K562 (cell line): ENCODE results near the gene KRT1. TPM values are rescaled to one million over a fixed set of nuclear protein-coding genes. Genes with fewer than 3 reads are reported as not detected.

Experiments
- ATAC-seq: fragments of 200-7000 bp; cut with Tn5 transposase; 3 replicates; pipeline ENCODE4 v1.9.1; 2020; ENCODE audit warnings: moderate library complexity
- BruUV-seq: library from RNA; stranded (reverse); fragments of 400-500 nt; replicated peaks from 2 replicates; lab custom pipeline; 2021; lab: Mats Ljungman, UMichigan
- CTCF ChIA-PET: fragments of 300-600 bp; formaldehyde crosslinking; extraction: SDS; loops from one replicate; lab custom pipeline; 2021; ENCODE audit warnings: low intra/inter-chr PET ratio; lab: Yijun Ruan, JAX
- POLR2A ChIA-PET: fragments of 300-600, 350-650 bp; sonication (Branson Sonifier 250); formaldehyde crosslinking; extraction: SDS; loops from one replicate; lab custom pipeline; 2021; ENCODE audit warnings: antibody characterized with exemption, inconsistent platforms; lab: Yijun Ruan, JAX
- DNase-seq, 4 experiments: peaks; one replicate each; pipeline versions ENCODE4 v3.0.0 to v3.0.0-alpha.2; 2011 to 2018; ENCODE audit warnings: low spot score in 3 of 4, mixed read lengths in 3 of 4; ENCODE audit errors: extremely low read depth in 1 of 4
- FAIRE-seq: peaks from 2 replicates; lab custom pipeline; 2011; peaks lifted over from hg19 to GRCh38; lab: Jason Lieb, UNC
- H2AFZ ChIP-seq: 2 replicates; pipeline ENCODE4 v1.6.0; 2011; ENCODE audit warnings: low read depth, low read length, control low read depth, inconsistent platforms
- H3K27ac ChIP-seq: fragments of 200-600 bp; 3 replicates; pipeline ENCODE4 v1.8.0; 2011; ENCODE audit warnings: low read depth, mild to moderate bottlenecking, control low read depth, inconsistent platforms, low read length, moderate library complexity, mixed read lengths; ENCODE audit errors: extremely low read depth
- H3K27me3 ChIP-seq, 2 experiments: fragments of 300-600 bp in 1 of 2; 2 replicates in 1 of 2; 3 replicates in 1 of 2; pipeline versions ENCODE4 v1.6.0 to v1.8.0; 2011; ENCODE audit warnings: inconsistent platforms in 2 of 2, low read length in 2 of 2, mild to moderate bottlenecking in 1 of 2, mixed read lengths in 1 of 2, moderate library complexity in 1 of 2; ENCODE audit not compliant: control insufficient read depth in 2 of 2, insufficient read depth in 2 of 2
- H3K36me3 ChIP-seq: fragments of 300-600 bp; 3 replicates; pipeline ENCODE4 v1.8.0; 2011; ENCODE audit warnings: mild to moderate bottlenecking, low read length, inconsistent platforms; ENCODE audit not compliant: control insufficient read depth, insufficient read depth
- H3K4me1 ChIP-seq, 2 experiments: fragments of 200-600 bp in 1 of 2; replicated peaks in 1 of 2; 2 replicates in 1 of 2; 3 replicates in 1 of 2; pipeline versions ENCODE4 v1.5.1 to v1.8.0; 2011; ENCODE audit warnings: inconsistent platforms in 2 of 2, low read length in 2 of 2, mild to moderate bottlenecking in 1 of 2, mixed read lengths in 1 of 2, moderate library complexity in 1 of 2; ENCODE audit not compliant: control insufficient read depth in 2 of 2, insufficient read depth in 2 of 2
- H3K4me2 ChIP-seq: 2 replicates; pipeline ENCODE4 v1.6.1; 2011; ENCODE audit warnings: low read length, control low read depth, inconsistent platforms, mixed read lengths; ENCODE audit not compliant: insufficient read depth
- H3K4me3 ChIP-seq: fragments of 200-600 bp; sonication (generic), shearing (Covaris generic); 2 replicates; pipeline ENCODE4 v1.5.1; 2016; ENCODE audit warnings: control low read depth, inconsistent platforms
- H3K79me2 ChIP-seq: fragments of 200-600 bp; 3 replicates; pipeline ENCODE4 v1.8.0; 2011; ENCODE audit warnings: low read length, inconsistent platforms; ENCODE audit not compliant: control insufficient read depth, insufficient read depth
- H3K9ac ChIP-seq, 2 experiments: 2 replicates each; pipeline versions ENCODE4 v1.6.0 to v1.6.1; 2011; ENCODE audit warnings: low read depth in 2 of 2, low read length in 2 of 2, control low read depth in 1 of 2, inconsistent platforms in 1 of 2, mild to moderate bottlenecking in 1 of 2, mixed read lengths in 1 of 2; ENCODE audit not compliant: insufficient read depth in 1 of 2
- H3K9me1 ChIP-seq: one replicate; pipeline ENCODE4 v1.6.0; 2011; ENCODE audit warnings: inconsistent platforms, mild to moderate bottlenecking, low read length, moderate library complexity; ENCODE audit not compliant: control insufficient read depth, insufficient read depth
- H3K9me3 ChIP-seq: replicated peaks from 2 replicates; pipeline ENCODE4 v1.5.1; 2011; ENCODE audit warnings: low read depth, low read length, inconsistent platforms; ENCODE audit not compliant: control insufficient read depth, insufficient read depth
- H4K20me1 ChIP-seq: replicated peaks from 2 replicates; pipeline ENCODE4 v1.6.1; 2011; ENCODE audit warnings: low read length, inconsistent platforms, mixed read lengths; ENCODE audit not compliant: control insufficient read depth, insufficient read depth
- ATF7 ChIP-seq: fragments of 450-650 bp; IDR thresholded peaks from 2 replicates; pipeline ENCODE4 v1.7.1; 2014; ENCODE audit warnings: mild to moderate bottlenecking, moderate library complexity
- CBFA2T2 ChIP-seq: fragments of 450-650 bp; conservative IDR thresholded peaks from 2 replicates; pipeline ENCODE4 v1.6.1; 2017; ENCODE audit warnings: mild to moderate bottlenecking
- CBFA2T3 ChIP-seq: fragments of 450-650 bp; IDR thresholded peaks from 2 replicates; pipeline ENCODE4 v1.6.1; 2017
- ESRRA ChIP-seq: fragments of 450-650 bp; IDR thresholded peaks from 2 replicates; pipeline ENCODE4 v1.6.1; 2014; ENCODE audit warnings: low read depth, mild to moderate bottlenecking, moderate library complexity, borderline replicate concordance
- FIP1L1 ChIP-seq: fragments of 200-400 bp; formaldehyde crosslinking; IDR thresholded peaks from 2 replicates; pipeline ENCODE4 v1.6.1; 2018; ENCODE audit warnings: mild to moderate bottlenecking, low read depth, low read length; ENCODE audit not compliant: poor library complexity, severe bottlenecking
- GTF2E2 ChIP-seq: fragments of 200-800 bp; sonication (Bioruptor generic); IDR thresholded peaks from 2 replicates; pipeline ENCODE4 v1.6.1; 2016; ENCODE audit warnings: missing genetic modification characterization, missing compliant biosample characterization
- HMGN3 ChIP-seq: IDR thresholded peaks from 2 replicates; pipeline ENCODE4 v1.6.1; 2011; ENCODE audit warnings: borderline replicate concordance, low read depth, mild to moderate bottlenecking, mixed read lengths, low read length; ENCODE audit not compliant: insufficient read length; ENCODE audit errors: extremely low read depth
- HNRNPL ChIP-seq: fragments of 200-400 bp; formaldehyde crosslinking; IDR thresholded peaks from 2 replicates; pipeline ENCODE4 v1.6.1; 2017; ENCODE audit warnings: low read depth, mild to moderate bottlenecking, low read length
- KDM4B ChIP-seq, 2 experiments: fragments of 450-650 bp in 1 of 2; sonication (generic) in 1 of 2; IDR thresholded peaks; 2 replicates each; pipeline ENCODE4 v1.6.1; 2016 to 2017; ENCODE audit warnings: borderline replicate concordance in 2 of 2, antibody characterized with exemption in 1 of 2, low read depth in 1 of 2, mild to moderate bottlenecking in 1 of 2
- POLR2G ChIP-seq: fragments of 200-400 bp; formaldehyde crosslinking; IDR thresholded peaks from 2 replicates; pipeline ENCODE4 v1.6.1; 2017; ENCODE audit warnings: low read depth, mild to moderate bottlenecking, antibody characterized with exemption, low read length, moderate library complexity
- POLR3A ChIP-seq: IDR thresholded peaks from 2 replicates; pipeline ENCODE4 v1.6.1; 2011; ENCODE audit warnings: borderline replicate concordance, mild to moderate bottlenecking, moderate library complexity; ENCODE audit not compliant: insufficient read length, insufficient read depth; ENCODE audit errors: extremely low read depth
- PREB ChIP-seq: sonication (generic); formaldehyde crosslinking; IDR thresholded peaks from 2 replicates; pipeline ENCODE4 v1.8.1; 2023; ENCODE audit warnings: mild to moderate bottlenecking, missing genetic modification reagents
- TAF15 ChIP-seq: fragments of 200-400 bp; formaldehyde crosslinking; IDR thresholded peaks from 2 replicates; pipeline ENCODE4 v1.6.1; 2017; ENCODE audit warnings: mild to moderate bottlenecking, low read depth, low read length, moderate library complexity
- TOE1 ChIP-seq, 2 experiments: fragments of 450-650 bp in 1 of 2; sonication (generic) in 1 of 2; formaldehyde crosslinking in 1 of 2; IDR thresholded peaks; 2 replicates each; pipeline versions ENCODE4 v1.7.1 to v1.8.0; 2016 to 2022; ENCODE audit warnings: borderline replicate concordance in 2 of 2, mild to moderate bottlenecking in 2 of 2, antibody characterized with exemption in 1 of 2, inconsistent platforms in 1 of 2, low read depth in 1 of 2, missing genetic modification reagents in 1 of 2, moderate library complexity in 1 of 2
- ZKSCAN1 ChIP-seq: fragments of 150-350 bp; IDR thresholded peaks from 2 replicates; pipeline ENCODE4 v1.6.1; 2016; ENCODE audit warnings: low read depth, low read length
- ZNF134 ChIP-seq: fragments of 250-450 bp; sonication (Bioruptor Pico); conservative IDR thresholded peaks from 2 replicates; pipeline ENCODE4 v1.4.0; 2020
- ZNF717 ChIP-seq: fragments of 250-450 bp; sonication (Bioruptor Pico); IDR thresholded peaks from 2 replicates; pipeline ENCODE4 v1.5.0; 2021
- WGBS: fragments of 100-300 bp; shearing (Covaris generic); methylation state at CpG from one replicate; pipeline ENCODE4 v1.1.6; 2016; ENCODE audit warnings: low coverage, mixed read lengths; ENCODE audit not compliant: insufficient coverage; ENCODE audit errors: missing lambda C conversion rate; 5-methylcytosine and 5-hydroxymethylcytosine counted together
- in situ Hi-C: fragments of 300-500 bp; cut with MboI; formaldehyde crosslinking; loops from 4 replicates; pipeline ENCODE4 v1.15.0; 2018; ENCODE audit warnings: inconsistent platforms, mixed read lengths
- intact Hi-C: fragments of 100-400 bp; cut with micrococcal nuclease; formaldehyde crosslinking; loops from 2 replicates; pipeline ENCODE4 v1.14.2; 2022
- polyA plus RNA-seq, 8 experiments: library from polyadenylated mRNA; depleted of rRNA in 4 of 8; stranded (reverse) in 5 of 8; unstranded in 3 of 8; fragments of >200 nt; fragmentation: Nextera tagmentation in 2 of 8; fragmentation: Illumina TruSeq in 1 of 8; extraction: Ambion mirVana in 2 of 8; extraction: Trizol in 1 of 8; gene quantifications; 2 replicates each; pipeline versions ENCODE4 v1.2.1 to v1.2.3, GENCODE V29; 2011 to 2014; ENCODE audit warnings: inconsistent platforms in 1 of 8, missing spikeins in 1 of 8
- total RNA-seq, 7 experiments: library from RNA; depleted of rRNA in 6 of 7; stranded (reverse); fragments of >200 nt in 6 of 7; fragmentation: Illumina TruSeq in 2 of 7; extraction: Trizol in 2 of 7; gene quantifications; 2 replicates each; pipeline versions ENCODE4 v1.2.1 to v1.2.3, GENCODE V29; 2011 to 2021; ENCODE audit warnings: low replicate concordance in 1 of 7

The KRT1 gene
- total and polyA plus RNA-seq, 9 of the 15 experiments (the other 6 are each of a cell fraction or from before 2014, with no cell fraction given) = 0.18 TPM; not detected in 8

- no peak overlapping the region for H3K4me2 ChIP-seq
- TF ChIP-seq CBFA2T2 (no peak), ZKSCAN1 (no peak), POLR3A (no peak), GTF2E2 (no peak), ZNF717 (CRISPR knock-in tag) (no peak), TAF15 (no peak), PREB (CRISPR knock-in tag) (no peak), TOE1 (IDR thresholded peaks at IDR 0.05; ENCODE audit: borderline replicate concordance) (no peak), TOE1 (CRISPR knock-in tag; IDR thresholded peaks at IDR 0.05; ENCODE audit: borderline replicate concordance, low read depth) (no peak), KDM4B (IDR thresholded peaks at IDR 0.05; ENCODE audit: borderline replicate concordance in 2 of 2, low read depth in 1 of 2) (no peak), CBFA2T3 (no peak), ATF7 (no peak), POLR2G (no peak), ESRRA (no peak), HMGN3 (no peak), ZNF134 (CRISPR knock-in tag) (no peak), HNRNPL (no peak), FIP1L1 (no peak)
- H3K4me1 ChIP-seq = peaks cover 36 to 37% of the 10 kb centered on the region in 2 experiments
- H3K27me3 ChIP-seq = no peaks in the 10 kb centered on the region
- in situ Hi-C loops (no loop called here), intact Hi-C loops (no loop called here)
- POLR2A ChIA-PET = interaction anchor here (1.0 kb wide), 1 partner anchor 11 kb away, joined by 3 read pairs; no protein-coding TSS in a partner anchor
- DNase-seq = no peak
- peak overlapping the region; percentile 69 for H2AFZ ChIP-seq
- no peak overlapping the region for H3K4me3 ChIP-seq
- no peak overlapping the region for H3K27ac ChIP-seq
- WGBS = 34% methylated on average over 6 of the region's 8 CpGs
- H3K79me2 ChIP-seq = no peaks in the 10 kb centered on the region
- no peaks in the 10 kb centered on the region for H4K20me1 ChIP-seq
- H3K36me3 ChIP-seq = no peaks in the 10 kb centered on the region
- no peaks in the 10 kb centered on the region for H3K9me1 ChIP-seq
- H3K9ac ChIP-seq = no peak overlapping the region
- FAIRE-seq = peak; percentile 67
- BruUV-seq = no TSS peak
- CTCF ChIA-PET = no interaction called here
- ATAC-seq = peak; percentile 40
- H3K9me3 ChIP-seq = no peaks in the 10 kb centered on the region
These were observed 24.5 kb downstream of the KRT1 start for GRCh38 chr12:52655720-52656124.
